ENCODE results near the gene WBP1. TPM values are rescaled to one million over a fixed set of nuclear protein-coding genes. Genes with fewer than 3 reads are reported as not detected.

The WBP1 gene
- total and polyA plus RNA-seq, 2 donors (not counting 1 experiment from before 2014, with no cell fraction given), result 43.8 to 78.1 TPM

DNA sequence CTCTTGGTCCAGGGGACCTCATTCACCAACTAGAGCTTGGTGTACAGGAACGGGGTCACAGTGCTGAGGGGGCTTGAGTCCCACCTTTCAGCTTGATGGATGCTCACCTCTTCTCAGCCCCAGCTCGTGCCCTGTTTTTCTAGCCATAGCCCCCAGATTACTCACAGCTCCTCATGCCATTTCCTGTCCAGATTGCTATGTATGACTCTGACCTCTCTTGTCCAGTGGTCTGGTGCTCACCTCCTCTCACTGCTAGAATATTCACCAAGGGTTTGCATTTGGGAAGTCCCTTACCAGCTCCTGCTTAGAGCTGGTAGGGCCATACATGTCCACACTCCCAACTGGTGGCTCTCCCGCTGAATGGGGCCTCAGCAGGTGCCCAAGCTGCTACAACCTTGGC is 35.3 kb downstream of the WBP1 start:
- H3K4me2 ChIP-seq (ENCODE audit: extremely low read depth, insufficient read depth, low read length), result no peak overlapping the region
- H3K27ac ChIP-seq (ENCODE audit: insufficient read depth, low read length), result no peak overlapping the region
- H3K27me3 ChIP-seq (ENCODE audit: control insufficient read depth, insufficient read depth, low read length), result no peaks in the 10 kb centered on the region
- no peak overlapping the region for H3K9ac ChIP-seq (ENCODE audit: insufficient read depth, low read length)
- H2AFZ ChIP-seq (ENCODE audit: low read length), result no peak overlapping the region
- DNase-seq (ENCODE audit: low read depth in 2 of 2), result no peak
- H3K4me3 ChIP-seq (replicated peaks in 1 of 4; ENCODE audit: control extremely low read depth in 1 of 4, insufficient read depth in 1 of 4, low read depth in 3 of 4, low read length in 4 of 4), result no peak overlapping the region
- H3K4me1 ChIP-seq (ENCODE audit: control insufficient read depth, extremely low read depth, insufficient read depth, low read length), result peaks cover 2% of the 10 kb centered on the region
- no peaks in the 10 kb centered on the region for H4K20me1 ChIP-seq (ENCODE audit: control insufficient read depth, extremely low read depth, insufficient read depth, low read length)
- no peaks in the 10 kb centered on the region for H3K79me2 ChIP-seq (ENCODE audit: control insufficient read depth, insufficient read depth, low read length)
- H3K9me3 ChIP-seq (ENCODE audit: control insufficient read depth, insufficient read depth, low read depth, low read length), result no peaks in the 10 kb centered on the region
- TF ChIP-seq EZH2 (IDR thresholded peaks at IDR 0.05; ENCODE audit: low read length, missing control alignments), result no peak
- TF ChIP-seq, protein P1, sequence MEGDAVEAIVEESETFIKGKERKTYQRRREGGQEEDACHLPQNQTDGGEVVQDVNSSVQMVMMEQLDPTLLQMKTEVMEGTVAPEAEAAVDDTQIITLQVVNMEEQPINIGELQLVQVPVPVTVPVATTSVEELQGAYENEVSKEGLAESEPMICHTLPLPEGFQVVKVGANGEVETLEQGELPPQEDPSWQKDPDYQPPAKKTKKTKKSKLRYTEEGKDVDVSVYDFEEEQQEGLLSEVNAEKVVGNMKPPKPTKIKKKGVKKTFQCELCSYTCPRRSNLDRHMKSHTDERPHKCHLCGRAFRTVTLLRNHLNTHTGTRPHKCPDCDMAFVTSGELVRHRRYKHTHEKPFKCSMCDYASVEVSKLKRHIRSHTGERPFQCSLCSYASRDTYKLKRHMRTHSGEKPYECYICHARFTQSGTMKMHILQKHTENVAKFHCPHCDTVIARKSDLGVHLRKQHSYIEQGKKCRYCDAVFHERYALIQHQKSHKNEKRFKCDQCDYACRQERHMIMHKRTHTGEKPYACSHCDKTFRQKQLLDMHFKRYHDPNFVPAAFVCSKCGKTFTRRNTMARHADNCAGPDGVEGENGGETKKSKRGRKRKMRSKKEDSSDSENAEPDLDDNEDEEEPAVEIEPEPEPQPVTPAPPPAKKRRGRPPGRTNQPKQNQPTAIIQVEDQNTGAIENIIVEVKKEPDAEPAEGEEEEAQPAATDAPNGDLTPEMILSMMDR (conservative IDR thresholded peaks at IDR 0.05 in 1 of 2, IDR thresholded peaks at IDR 0.05 in 1 of 2; ENCODE audit: low read depth in 1 of 2, low read length in 2 of 2), result no peak
- H3K36me3 ChIP-seq (ENCODE audit: control insufficient read depth, insufficient read depth, low read length), result peaks cover 18% of the 10 kb centered on the region

DNA sequence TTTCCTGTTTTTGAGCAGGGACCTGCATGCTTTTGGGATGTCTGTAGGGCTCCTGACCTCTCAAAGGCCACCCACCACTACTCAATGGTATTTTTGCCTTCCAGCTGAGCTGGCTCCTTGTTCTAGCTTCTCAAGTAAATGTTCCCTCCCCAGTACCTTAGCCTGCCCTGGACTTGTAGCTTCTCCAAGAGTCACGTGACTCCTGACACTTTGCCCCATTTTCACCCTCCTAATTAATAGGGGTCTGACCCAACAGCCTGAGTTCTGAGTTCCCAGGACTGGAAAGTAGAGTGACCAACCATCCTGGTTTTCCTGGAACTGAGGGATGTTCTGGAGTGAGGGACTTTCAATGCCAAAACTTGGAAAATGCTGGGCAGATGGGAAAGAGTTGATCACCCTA is 37.2 kb downstream of the WBP1 start:
- Histone ChIP-seq H4K20me1 (ENCODE audit: control insufficient read depth, extremely low read depth, insufficient read depth, low read length) (no peaks in the 10 kb centered on the region), H3K9ac (ENCODE audit: insufficient read depth, low read length) (no peak overlapping the region), H3K4me2 (ENCODE audit: extremely low read depth, insufficient read depth, low read length) (no peak overlapping the region), H3K27me3 (ENCODE audit: control insufficient read depth, insufficient read depth, low read length) (no peaks in the 10 kb centered on the region), H3K4me1 (ENCODE audit: control insufficient read depth, extremely low read depth, insufficient read depth, low read length) (peaks cover 7% of the 10 kb centered on the region), H3K4me3 (replicated peaks in 1 of 4; ENCODE audit: control extremely low read depth in 1 of 4, insufficient read depth in 1 of 4, low read depth in 3 of 4, low read length in 4 of 4) (no peak overlapping the region), H3K27ac (ENCODE audit: insufficient read depth, low read length) (no peak overlapping the region), H3K36me3 (ENCODE audit: control insufficient read depth, insufficient read depth, low read length) (peaks cover 16% of the 10 kb centered on the region), H2AFZ (ENCODE audit: low read length) (no peak overlapping the region), H3K79me2 (ENCODE audit: control insufficient read depth, insufficient read depth, low read length) (no peaks in the 10 kb centered on the region), H3K9me3 (ENCODE audit: control insufficient read depth, insufficient read depth, low read depth, low read length) (no peaks in the 10 kb centered on the region)
- DNase-seq (ENCODE audit: low read depth in 2 of 2), result no peak
- TF ChIP-seq, protein P1 (conservative IDR thresholded peaks at IDR 0.05 in 1 of 2, IDR thresholded peaks at IDR 0.05 in 1 of 2; ENCODE audit: low read depth in 1 of 2, low read length in 2 of 2), result no peak
- TF ChIP-seq EZH2 (IDR thresholded peaks at IDR 0.05; ENCODE audit: low read length, missing control alignments), result no peak

DNA sequence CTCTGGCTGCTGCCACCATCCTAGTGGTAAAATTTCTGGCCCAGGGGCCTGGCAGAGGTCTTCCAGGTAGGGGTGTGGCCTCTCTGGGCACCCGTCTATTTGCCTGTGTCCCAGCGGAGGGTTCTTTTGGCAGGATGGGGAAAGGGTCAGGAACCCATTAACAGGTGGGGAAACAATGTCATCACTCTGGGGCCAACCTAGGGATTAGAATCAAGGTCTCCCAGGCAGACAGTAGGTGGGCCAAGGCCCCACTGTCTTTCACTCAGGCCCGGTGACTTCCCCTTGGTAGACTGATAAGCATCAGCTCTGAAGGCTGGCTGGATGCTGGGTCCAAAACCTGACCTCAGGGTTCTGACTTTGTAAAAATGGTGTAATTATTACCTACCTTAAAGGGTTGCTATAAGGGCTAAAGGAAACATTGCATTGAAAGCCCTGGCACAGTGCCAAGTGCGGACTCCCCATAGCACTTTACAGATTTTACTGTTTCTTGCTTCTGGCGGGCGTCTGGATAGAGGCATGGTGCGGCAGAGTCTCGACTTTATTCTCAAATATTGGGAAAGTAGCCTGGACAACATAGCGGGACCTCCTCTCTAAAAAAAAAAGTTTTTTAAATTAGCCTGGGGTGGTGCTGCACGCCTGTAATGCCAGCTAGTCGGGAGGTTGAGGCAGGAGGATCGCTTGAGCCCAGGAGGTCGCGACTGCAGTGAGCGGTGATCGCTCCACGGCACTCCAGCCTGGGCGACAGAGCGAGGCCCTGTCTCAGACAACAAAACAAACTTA is 38.9 kb downstream of the WBP1 start:
- H2AFZ ChIP-seq (ENCODE audit: low read length), result no peak overlapping the region
- H3K36me3 ChIP-seq (ENCODE audit: control insufficient read depth, insufficient read depth, low read length), result peaks cover 6% of the 10 kb centered on the region
- H4K20me1 ChIP-seq (ENCODE audit: control insufficient read depth, extremely low read depth, insufficient read depth, low read length), result no peaks in the 10 kb centered on the region
- H3K4me2 ChIP-seq (ENCODE audit: extremely low read depth, insufficient read depth, low read length), result no peak overlapping the region
- no peaks in the 10 kb centered on the region for H3K9me3 ChIP-seq (ENCODE audit: control insufficient read depth, insufficient read depth, low read depth, low read length)
- no peaks in the 10 kb centered on the region for H3K79me2 ChIP-seq (ENCODE audit: control insufficient read depth, insufficient read depth, low read length)
- no peak for DNase-seq (ENCODE audit: low read depth in 2 of 2)
- H3K9ac ChIP-seq (ENCODE audit: insufficient read depth, low read length), result no peak overlapping the region
- no peak overlapping the region for H3K4me3 ChIP-seq (replicated peaks in 1 of 4; ENCODE audit: control extremely low read depth in 1 of 4, insufficient read depth in 1 of 4, low read depth in 3 of 4, low read length in 4 of 4)
- H3K4me1 ChIP-seq (ENCODE audit: control insufficient read depth, extremely low read depth, insufficient read depth, low read length), result peaks cover 7% of the 10 kb centered on the region
- H3K27ac ChIP-seq (ENCODE audit: insufficient read depth, low read length), result no peak overlapping the region
- TF ChIP-seq, protein P1 (conservative IDR thresholded peaks at IDR 0.05 in 1 of 2, IDR thresholded peaks at IDR 0.05 in 1 of 2; ENCODE audit: low read depth in 1 of 2, low read length in 2 of 2), result no peak
- no peak for TF ChIP-seq EZH2 (IDR thresholded peaks at IDR 0.05; ENCODE audit: low read length, missing control alignments)
- no peaks in the 10 kb centered on the region for H3K27me3 ChIP-seq (ENCODE audit: control insufficient read depth, insufficient read depth, low read length)

All from fibroblast of lung (primary cell).